Neural progenitor cell (in vitro differentiated cells): Measurements from ENCODE around the gene GIT2.

Experiments used
- CTCF ChIP-seq: fragments of 200-600 bp; sonication (generic); IDR thresholded peaks from 2 replicates; pipeline ENCODE4 v1.5.1; 2017; ENCODE audit warnings: antibody characterized with exemption, mild to moderate bottlenecking
- EZH2 ChIP-seq: fragments of 200-600 bp; sonication (generic); IDR thresholded peaks from 2 replicates; pipeline ENCODE4 v1.6.1; 2017; ENCODE audit warnings: antibody characterized with exemption, mild to moderate bottlenecking, moderate library complexity
- EZH2phosphoT487 ChIP-seq: fragments of 200-600 bp; sonication (generic); IDR thresholded peaks from 2 replicates; pipeline ENCODE4 v1.6.1; 2017; ENCODE audit warnings: antibody characterized with exemption

- TF ChIP-seq CTCF = no peak
- no peak for TF ChIP-seq EZH2
- no peak for TF ChIP-seq EZH2phosphoT487
Observed at GRCh38 chr12:109890620-109891170, 105.5 kb downstream of the GIT2 start.
